Loucy (cell line): ENCODE data around the gene ADIPOR2.

ENCODE experiments used
- H2AFZ ChIP-seq: fragments of 200-600 bp; sonication (generic); 2 replicates; pipeline ENCODE4 v1.6.0; 2016; ENCODE audit warnings: antibody characterized with exemption, mild to moderate bottlenecking, low read length, moderate library complexity
- H3F3A ChIP-seq: fragments of 200-600 bp; 2 replicates; pipeline ENCODE4 v1.6.0; 2016; ENCODE audit warnings: antibody characterized with exemption, low read depth, mild to moderate bottlenecking
- H3K27me3 ChIP-seq: fragments of 200-600 bp; sonication (generic); 2 replicates; pipeline ENCODE4 v1.6.1; 2014; ENCODE audit warnings: low read length, mild to moderate bottlenecking; ENCODE audit not compliant: insufficient read depth, poor library complexity, severe bottlenecking
- H3K36me3 ChIP-seq: fragments of 200-600 bp; sonication (generic); 2 replicates; pipeline ENCODE4 v1.6.1; 2016; ENCODE audit warnings: low read length; ENCODE audit not compliant: insufficient read depth
- H3K4me1 ChIP-seq: fragments of 200-600 bp; sonication (generic); 2 replicates; pipeline ENCODE4 v1.5.1; 2014; ENCODE audit warnings: low read length, mild to moderate bottlenecking; ENCODE audit not compliant: insufficient read depth, poor library complexity, severe bottlenecking
- H3K4me2 ChIP-seq: fragments of 200-600 bp; sonication (generic); 2 replicates; pipeline ENCODE4 v1.6.0; 2014; ENCODE audit warnings: antibody characterized with exemption, low read length, low read depth, mild to moderate bottlenecking; ENCODE audit not compliant: poor library complexity, severe bottlenecking
- H3K4me3 ChIP-seq: fragments of 200-600 bp; sonication (generic); 2 replicates; pipeline ENCODE4 v1.5.1; 2014; ENCODE audit warnings: low read length, mild to moderate bottlenecking, mixed read lengths; ENCODE audit not compliant: poor library complexity, severe bottlenecking
- H3K79me2 ChIP-seq: fragments of 200-600 bp; sonication (generic); 2 replicates; pipeline ENCODE4 v1.6.1; 2014; ENCODE audit warnings: low read length; ENCODE audit not compliant: insufficient read depth
- H3K9ac ChIP-seq: fragments of 200-600 bp; sonication (generic); 2 replicates; pipeline ENCODE4 v1.6.0; 2014; ENCODE audit warnings: mild to moderate bottlenecking, low read depth, low read length, moderate library complexity; ENCODE audit not compliant: poor library complexity, severe bottlenecking
- H3K9me2 ChIP-seq: fragments of 200-600 bp; sonication (generic); replicated peaks from 2 replicates; pipeline ENCODE4 v1.6.1; 2016; ENCODE audit warnings: low read depth, low read length, mixed read lengths
- H3K9me3 ChIP-seq: fragments of 200-600 bp; sonication (generic); 2 replicates; pipeline ENCODE4 v1.6.1; 2014; ENCODE audit warnings: mild to moderate bottlenecking, antibody characterized with exemption, low read length, low read depth; ENCODE audit not compliant: insufficient read depth
- H4K20me1 ChIP-seq: fragments of 200-600 bp; sonication (generic); 2 replicates; pipeline ENCODE4 v1.6.0; 2014; ENCODE audit warnings: antibody characterized with exemption, low read length, mild to moderate bottlenecking; ENCODE audit not compliant: insufficient read depth, poor library complexity, severe bottlenecking
- EZH2phosphoT487 ChIP-seq: fragments of 200-600 bp; IDR thresholded peaks from 2 replicates; pipeline ENCODE4 v1.6.1; 2018; ENCODE audit warnings: antibody characterized with exemption, mild to moderate bottlenecking, moderate library complexity, borderline replicate concordance
- TF ChIP-seq, protein P1 (sequence below): fragments of 200-600 bp; sonication (generic); conservative IDR thresholded peaks from 2 replicates; pipeline ENCODE4 v1.5.1; 2014; ENCODE audit warnings: mild to moderate bottlenecking, antibody characterized with exemption, low read length

Gene ADIPOR2

DNA sequence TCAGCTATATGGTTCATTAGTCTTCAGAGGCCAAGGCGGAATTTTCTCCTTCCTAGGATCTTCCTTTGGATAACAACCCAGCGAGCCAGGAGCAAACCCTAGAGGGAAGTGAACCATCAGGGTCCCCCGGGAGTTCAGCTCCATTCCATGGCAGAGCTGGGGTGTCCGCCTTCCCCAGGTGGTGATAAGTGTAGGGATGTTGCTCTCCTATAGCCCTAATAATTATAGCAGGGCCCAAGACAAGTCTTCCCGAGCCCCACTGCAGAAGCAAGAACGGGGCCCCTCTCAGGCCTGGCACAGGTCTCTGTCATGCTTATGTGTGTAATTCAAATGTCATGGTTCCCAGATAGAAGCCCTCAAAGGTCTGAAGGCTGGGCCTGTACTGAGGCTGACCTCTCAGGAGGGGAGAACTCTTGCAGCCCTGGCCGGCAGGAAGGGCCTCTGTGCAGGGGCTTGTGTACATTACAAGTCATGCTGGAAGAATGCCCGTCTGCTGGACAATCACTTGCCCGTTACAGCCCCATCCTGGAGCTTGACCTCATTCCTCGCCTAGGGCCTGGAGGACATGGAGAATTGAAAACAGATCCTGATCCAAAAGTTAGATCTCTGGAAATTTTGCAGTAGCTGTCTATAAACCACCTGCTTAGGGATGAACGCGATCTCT, 146.8 kb downstream of the ADIPOR2 start:
- Histone ChIP-seq H3K79me2 (no peaks in the 10 kb centered on the region), H3K4me1 (peaks cover 50% of the 10 kb centered on the region), H3K4me3 (no peak overlapping the region), H2AFZ (no peak overlapping the region), H3K27me3 (no peaks in the 10 kb centered on the region), H3K36me3 (no peaks in the 10 kb centered on the region), H3K9me2 (no peaks in the 10 kb centered on the region), H4K20me1 (no peaks in the 10 kb centered on the region), H3K9ac (peak overlapping the region; percentile 11), H3K4me2 (no peak overlapping the region), H3F3A (no peaks in the 10 kb centered on the region; the same call in 1 of the 2 replicates), H3K9me3 (no peaks in the 10 kb centered on the region)
- TF ChIP-seq, protein P1, sequence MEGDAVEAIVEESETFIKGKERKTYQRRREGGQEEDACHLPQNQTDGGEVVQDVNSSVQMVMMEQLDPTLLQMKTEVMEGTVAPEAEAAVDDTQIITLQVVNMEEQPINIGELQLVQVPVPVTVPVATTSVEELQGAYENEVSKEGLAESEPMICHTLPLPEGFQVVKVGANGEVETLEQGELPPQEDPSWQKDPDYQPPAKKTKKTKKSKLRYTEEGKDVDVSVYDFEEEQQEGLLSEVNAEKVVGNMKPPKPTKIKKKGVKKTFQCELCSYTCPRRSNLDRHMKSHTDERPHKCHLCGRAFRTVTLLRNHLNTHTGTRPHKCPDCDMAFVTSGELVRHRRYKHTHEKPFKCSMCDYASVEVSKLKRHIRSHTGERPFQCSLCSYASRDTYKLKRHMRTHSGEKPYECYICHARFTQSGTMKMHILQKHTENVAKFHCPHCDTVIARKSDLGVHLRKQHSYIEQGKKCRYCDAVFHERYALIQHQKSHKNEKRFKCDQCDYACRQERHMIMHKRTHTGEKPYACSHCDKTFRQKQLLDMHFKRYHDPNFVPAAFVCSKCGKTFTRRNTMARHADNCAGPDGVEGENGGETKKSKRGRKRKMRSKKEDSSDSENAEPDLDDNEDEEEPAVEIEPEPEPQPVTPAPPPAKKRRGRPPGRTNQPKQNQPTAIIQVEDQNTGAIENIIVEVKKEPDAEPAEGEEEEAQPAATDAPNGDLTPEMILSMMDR, result no peak
- TF ChIP-seq EZH2phosphoT487, result no peak
